OCI-M2 (cell line): Measurements from ENCODE around the gene VWA5B1.
"Not testable (repeated sequence)": the region's sequence is repeated elsewhere in the genome, so short reads cannot be mapped to it uniquely, and the experiment has no call there.

Experiments used
- DNase-seq: peaks from one replicate; lab custom pipeline; 2025; ENCODE audit not compliant: unreplicated experiment; lab: John Stamatoyannopoulos, UW

Gene VWA5B1

DNA sequence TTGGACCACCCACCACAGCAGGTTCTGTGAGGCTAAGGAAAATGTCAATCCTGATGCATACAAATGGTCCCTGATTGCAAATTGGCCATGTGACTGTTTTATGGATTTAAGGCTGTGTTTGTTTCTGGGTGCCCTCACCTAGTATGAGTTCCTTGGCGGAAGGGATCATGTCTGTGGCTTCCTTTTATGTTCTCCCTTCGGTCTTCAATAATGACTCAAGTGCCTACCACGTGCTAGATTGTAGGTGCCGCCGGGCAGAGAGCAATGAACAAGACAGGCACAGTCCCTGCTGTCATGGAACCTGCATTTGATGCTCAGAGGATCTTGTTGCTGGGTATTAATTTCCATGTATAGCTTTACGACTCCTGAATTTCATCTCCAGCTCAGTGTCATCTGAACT is 9.8 kb upstream of the VWA5B1 start:
- DNase-seq = no peak

DNA sequence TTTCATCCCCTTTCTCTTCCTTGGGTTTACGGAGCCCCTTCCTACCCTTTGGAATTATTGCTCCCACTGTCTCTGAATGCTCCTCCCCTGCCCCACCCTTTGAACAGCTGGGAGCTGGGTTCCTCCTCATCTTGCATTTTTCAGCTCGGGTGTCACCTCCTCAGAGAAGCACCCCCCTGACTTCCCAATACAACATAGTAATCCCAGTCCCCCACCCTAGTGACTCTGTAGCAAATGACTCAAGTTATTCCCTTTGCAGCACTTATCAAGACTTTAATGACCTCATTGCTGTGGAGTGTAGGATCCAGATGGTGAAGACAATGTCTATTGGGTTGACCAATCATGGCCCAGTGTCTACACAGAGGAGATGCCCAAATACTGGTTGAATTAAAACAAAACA is 8.9 kb upstream of the VWA5B1 start:
- no peak for DNase-seq

DNA sequence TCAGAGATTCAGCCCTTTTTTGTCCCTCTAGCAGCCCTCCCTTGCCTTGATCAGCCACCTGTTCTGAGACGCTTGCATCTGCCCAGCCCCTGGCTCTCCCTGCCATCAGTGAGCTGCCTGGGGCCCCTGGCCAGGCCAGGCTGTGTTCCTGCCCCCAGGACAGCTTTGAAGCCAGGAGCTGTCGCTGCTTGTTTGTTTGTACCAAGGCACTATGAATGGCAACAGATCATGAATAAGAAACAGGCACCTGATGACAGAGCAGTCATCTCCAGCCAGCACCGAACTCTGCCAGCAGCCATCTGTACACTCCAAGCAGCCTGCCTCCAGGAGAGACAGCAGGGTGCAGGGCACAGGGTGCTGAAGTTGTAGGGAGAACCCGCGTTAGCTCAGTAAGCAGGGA is 8.1 kb upstream of the VWA5B1 start:
- no peak for DNase-seq

DNA sequence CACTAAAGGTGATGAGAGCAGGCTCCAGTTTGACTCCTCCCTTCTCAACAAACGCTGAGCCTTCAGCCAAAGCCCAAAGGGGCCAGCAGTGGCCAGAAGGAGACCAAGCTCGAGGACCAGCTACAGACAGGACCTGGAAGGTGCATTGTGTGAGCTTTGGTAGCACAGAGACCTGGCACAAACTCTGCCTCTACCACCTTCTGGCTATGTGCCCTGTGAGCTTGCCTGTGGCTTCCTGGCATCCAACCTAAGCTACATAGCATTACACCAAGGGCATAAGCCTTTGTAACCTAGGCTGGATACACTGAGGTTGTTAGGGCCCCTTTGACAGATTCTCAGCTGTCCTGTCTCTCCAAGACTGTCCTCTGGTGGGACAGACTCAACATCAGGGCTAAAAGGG is 6.6 kb upstream of the VWA5B1 start:
- no peak for DNase-seq

DNA sequence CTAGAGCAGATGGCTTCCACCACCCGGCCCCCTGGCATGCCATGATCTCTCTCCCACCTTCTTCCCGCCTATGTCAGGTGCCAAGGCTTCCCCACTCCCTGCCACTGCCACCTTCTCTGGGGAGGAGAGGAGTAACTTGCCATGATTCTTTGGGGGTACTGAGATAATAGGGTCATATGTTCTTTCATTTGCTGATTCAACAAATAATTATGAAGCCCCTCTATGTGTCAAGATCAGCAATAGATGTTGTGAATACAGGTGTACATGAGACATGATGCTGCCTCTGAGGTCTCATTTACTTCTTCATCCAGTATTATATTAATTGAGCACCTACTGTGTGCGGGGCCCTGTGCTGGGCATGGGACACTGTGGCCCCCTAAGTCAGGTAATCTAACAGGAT is 6.0 kb upstream of the VWA5B1 start:
- no peak for DNase-seq

DNA sequence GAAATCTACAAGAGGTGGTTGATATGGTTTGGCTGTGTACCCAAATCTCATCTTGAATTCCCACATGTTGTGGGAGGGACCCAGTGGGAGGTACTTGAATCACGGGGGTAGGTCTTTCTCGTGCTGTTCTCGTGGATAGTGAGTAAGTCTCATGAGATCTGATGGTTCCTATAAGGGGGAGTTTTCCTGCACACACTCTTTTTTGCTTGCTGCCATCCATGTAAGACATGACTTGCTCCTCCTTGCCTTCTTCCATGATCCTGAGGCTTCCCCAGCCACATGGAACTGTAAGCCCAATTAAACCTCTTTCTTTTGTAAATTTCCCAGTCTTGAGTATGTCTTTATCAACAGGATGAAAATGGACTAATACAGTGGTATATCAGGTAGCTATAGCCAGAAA is 5.2 kb upstream of the VWA5B1 start:
- DNase-seq = no peak

DNA sequence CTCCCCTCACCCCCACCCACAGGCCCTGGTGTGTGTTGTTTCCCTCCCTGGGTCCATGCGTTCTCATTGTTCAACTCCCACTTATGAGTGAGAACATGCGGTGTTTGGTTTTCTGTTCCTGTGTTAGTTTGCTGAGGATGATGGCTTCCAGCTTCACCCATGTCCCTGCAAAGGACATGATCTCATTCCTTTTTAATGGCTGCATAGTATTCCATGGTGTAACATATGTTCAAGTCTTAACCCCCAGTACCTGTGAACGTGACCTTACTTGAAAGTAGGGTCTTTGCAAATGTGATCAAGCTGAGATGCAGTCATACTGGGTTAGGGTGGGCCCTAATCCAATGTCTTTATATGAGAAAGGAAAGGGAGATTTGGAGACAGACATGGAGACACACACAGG is 3.0 kb upstream of the VWA5B1 start:
- DNase-seq = not testable (repeated sequence)

DNA sequence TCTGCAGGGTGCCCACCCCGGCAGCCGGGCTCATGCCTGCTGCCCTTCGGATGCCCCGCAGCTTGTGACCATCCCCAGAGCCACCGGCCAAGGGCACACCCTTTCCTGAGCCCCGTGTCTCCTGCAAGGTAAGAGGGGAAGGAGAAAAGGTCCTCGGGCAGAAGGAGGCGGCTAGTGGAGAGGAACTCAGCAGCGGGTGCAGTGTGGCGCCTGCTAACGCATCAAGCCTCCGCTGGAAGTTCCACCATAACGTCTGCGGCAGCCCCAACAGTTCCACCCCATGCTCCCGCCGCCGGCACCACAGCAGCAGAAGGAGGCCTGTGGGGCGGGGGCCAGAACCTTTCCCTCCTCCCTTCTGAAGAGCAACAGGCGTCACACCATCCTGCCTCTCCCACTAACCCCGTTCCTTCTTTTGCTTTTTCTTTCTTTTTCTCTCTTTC is 990 bp downstream of the VWA5B1 start:
- DNase-seq = no peak

DNA sequence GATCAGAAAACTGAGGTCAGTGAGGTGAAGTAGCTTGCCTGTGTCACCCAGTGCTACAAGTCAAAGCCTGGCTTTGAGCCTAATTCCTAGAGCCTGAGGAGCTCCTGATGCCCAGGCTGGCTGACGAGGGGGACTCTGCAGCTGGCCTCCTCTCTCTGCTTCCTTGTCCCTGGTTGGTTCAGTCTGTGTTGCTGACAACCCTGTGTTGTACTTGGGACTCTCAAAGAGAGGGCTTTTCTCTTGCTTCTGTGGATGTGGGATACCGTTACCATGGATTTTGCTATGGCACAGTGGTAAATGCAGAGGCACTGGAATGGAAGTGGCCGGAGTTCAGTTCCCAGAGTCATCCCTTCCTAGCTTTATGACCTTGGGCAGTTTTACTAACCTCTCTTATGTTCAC is 8.0 kb downstream of the VWA5B1 start:
- no peak for DNase-seq

DNA sequence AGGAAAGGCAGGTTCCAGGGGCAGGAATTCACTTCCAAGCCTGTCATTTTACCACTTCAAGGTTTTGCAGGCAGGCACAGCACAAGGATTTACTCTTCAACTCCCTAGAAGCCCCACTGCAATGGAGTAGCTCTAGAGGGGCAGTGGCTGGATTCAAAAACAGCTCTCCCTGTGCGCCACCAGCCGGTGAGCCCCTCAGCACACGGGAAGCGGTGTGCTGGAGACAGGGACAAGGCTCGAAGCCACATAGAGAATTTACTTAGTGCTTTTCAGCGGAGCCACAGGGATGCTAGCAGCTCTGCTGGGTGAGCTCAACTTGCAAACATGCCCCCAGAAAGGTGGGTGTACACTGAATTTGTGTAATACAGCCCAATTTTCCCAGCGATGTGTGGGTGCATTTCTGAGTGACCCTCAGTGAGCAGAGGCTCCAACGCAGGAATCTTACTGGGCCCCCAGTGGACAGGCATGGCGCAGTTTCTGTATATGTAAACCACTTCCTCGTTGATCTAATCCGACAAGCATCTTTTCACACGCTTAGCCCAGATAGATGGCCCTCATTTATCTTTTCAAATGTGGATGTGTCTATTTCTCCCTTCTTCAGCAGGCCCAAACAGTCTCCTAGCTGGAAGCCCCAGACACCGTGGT is 10.9 kb downstream of the VWA5B1 start:
- DNase-seq = no peak

DNA sequence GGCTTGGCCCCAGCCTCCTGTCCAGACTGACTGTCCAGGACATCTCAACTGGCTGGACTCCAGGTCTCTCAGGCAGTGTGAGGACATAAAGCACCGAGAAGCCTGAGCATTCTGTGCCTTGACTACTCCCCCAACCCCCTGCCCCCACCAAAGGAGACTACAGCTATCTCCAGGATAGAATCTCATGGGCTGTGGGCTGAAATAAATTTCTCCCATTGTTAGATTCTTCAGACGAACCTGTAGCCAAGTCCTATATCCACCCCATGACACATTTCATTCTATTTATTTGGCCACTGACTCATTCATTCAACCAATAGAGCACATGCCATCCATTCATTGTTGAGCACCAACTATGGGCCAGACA is 11.4 kb downstream of the VWA5B1 start:
- no peak for DNase-seq

DNA sequence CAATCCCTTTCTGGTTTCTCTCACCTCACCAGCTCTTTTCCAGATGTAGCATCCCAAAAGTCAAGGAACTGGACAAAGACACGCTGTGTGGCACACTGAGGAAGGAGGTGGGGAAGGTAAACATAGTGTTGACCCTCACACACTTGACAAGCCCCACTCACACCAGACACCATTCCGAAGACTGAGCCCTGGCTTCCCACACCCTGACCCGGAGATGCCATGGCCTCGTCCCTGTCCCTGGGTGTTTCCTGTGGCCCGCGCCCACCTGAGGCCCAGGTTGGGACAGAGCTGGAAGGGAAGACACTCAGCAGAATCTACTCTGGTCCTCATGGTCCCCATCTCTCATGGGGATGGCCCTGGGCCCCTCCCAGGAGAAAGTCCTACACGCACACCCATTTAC is 16.4 kb downstream of the VWA5B1 start:
- no peak for DNase-seq

DNA sequence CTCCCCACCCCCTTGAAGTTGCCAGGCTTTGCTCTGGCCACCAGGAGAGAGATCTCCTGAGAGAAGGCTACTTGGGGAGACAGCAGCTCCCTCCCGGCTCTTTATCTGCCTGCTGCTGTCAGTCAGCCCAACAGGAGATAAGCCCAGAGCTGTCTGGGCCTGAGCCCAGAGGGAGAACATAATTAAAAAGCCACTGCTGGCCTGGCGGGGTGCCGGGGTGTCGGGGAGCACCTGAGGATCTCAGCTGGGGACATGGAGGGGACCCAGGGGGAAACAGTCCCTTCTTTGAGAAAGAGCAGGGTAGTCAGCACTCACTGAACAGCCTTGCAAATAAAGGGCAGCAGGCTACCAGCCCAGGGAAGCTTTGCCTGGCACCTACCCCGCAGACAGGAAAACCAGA is 17.9 kb downstream of the VWA5B1 start:
- no peak for DNase-seq

DNA sequence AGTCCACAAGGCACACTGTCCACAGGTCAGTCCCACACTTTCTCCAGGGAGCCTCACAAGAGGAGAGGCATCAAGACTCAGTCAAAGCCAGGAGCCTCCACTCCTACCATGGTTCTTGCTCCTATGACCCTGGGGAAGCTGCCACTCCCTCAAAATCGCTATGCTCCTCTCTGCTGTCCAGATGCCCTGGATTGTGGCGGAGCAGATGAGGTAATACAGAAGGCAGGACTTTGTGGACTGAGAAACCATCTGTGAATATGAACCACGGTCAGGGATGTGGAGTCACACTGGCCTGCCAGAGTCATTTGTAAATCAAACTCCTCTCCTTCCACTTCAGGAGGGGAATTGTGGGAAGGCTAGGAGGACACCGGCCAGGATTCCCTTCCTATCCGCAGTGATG is 20.6 kb downstream of the VWA5B1 start:
- no peak for DNase-seq

DNA sequence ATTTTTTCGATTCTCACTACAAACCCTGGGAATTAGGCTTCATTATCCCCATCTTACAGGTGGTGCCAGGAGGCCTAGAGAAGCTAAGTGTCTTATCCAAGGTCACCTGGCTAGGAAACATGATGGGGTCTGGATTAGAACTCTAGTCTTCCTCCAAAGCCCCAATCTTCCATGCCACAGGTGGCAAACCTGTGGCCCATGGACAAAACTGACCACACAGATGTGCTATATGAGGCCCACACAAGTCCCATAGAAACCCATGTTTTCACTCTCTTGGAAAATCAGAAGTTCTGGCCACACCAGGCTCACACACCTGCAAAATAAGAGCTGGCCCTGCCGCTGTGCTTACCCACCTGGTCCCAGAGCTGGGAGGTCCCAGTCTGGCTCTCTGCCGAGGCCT is 21.6 kb downstream of the VWA5B1 start:
- no peak for DNase-seq

DNA sequence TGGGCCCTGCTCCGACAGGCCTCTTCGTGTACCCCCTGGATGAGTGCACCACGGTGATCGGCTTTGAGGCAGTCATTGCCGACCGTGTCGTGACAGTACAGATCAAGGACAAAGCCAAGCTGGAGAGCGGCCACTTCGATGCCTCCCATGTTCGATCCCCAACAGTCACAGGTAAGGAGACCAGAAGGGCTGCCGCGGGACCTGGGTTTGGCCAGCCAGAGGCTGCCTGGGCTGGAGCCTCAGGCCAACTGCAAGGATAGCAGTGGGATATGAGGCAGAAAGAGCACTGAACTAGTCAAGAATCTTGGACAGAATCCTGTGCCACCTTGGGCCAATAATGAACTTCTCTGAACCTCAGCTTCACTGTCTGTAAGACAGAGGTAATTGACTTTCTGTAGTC is 22.1 kb downstream of the VWA5B1 start:
- DNase-seq = no peak

DNA sequence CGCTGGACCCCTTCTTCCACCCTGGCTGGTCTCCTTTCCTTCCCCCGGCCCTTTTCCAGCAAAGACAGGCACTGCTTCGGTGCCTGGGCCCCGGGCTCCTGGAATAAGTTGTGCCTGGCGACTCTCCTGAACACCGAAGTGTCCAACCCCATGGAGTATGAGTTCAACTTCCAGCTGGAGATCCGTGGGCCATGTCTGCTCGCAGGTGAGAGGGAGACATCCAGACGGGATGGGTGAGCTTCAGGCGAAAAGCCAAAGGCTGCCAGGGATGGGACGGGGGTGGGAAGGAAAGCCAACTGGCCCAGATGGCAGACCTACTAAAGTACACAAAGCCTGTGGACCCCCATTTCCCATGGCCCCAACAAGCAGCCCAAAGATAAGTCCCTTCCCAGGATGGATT is 26.8 kb downstream of the VWA5B1 start:
- DNase-seq = no peak

DNA sequence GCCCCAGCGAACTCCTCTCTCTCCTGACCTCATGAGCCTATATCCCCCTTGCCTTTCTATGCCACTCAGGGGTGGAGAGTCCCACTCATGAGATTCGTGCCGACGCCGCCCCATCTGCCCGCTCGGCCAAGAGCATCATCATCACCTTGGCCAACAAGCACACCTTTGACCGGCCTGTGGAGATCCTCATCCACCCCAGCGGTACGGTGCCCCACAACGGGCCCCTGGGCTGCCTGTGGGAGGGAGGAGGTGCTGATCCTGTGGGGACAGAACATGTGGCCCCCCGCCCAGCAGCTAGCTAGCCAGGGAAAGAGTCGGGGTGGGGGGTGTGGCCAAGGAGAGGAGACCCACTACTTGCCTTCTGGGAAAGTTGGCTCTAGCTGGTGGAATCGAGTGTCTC is 27.8 kb downstream of the VWA5B1 start:
- DNase-seq = no peak

DNA sequence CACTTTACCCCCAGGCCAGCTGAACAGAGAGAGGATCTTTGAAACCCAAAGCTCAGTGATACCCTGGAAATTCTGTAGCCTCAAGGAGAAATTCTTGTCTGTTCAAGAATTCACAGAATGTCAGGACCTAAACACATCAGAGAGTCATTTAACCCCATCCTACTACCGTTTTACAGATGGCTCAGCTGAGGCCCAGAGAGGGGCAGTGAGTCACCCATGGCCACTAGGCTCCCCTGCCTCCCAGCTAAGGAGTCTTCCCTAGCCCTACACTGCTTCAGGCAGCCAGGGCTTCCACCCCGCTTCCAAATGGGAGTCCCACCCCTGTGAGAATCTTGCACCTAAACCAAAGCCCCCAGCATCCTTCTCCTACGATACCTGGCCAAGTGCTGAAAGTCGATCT is 28.3 kb downstream of the VWA5B1 start:
- no peak for DNase-seq

DNA sequence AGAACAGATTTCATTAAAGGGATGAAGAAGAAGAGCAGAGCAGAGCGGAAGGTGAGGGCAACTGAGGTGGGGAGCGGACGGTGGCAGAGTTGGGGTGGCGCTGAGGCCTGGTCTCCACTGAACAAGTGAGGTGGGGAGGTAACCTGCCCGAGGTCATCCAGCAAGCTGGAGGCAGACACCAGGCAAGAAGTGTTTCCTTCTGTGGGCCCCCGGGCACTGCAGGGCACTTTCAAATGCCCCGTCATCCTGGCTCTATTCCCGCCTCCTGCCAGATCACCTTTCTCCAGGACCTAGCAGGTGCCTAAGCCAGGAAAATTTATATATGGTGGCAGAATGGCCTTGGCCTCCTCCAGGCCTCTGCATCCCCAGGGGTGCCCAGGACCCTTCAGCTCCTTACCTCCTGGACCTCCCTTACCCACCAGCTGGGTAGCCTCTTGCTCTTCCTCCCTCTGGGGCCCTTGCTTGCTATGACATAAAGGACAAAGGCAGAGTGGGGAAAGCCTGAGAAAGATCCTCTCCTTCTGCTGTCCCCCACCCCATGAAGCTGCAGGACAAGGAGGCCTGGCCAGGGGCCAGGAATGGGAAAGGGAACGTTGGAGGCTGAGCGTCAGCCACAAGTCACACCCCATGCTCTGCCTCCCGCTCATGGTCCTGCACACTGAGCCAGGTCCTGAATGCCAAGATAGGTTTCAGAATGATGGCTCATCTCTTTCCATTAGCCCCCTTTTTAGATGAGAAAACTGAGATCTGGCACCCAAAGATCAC is 29.0 kb downstream of the VWA5B1 start:
- no peak for DNase-seq

DNA sequence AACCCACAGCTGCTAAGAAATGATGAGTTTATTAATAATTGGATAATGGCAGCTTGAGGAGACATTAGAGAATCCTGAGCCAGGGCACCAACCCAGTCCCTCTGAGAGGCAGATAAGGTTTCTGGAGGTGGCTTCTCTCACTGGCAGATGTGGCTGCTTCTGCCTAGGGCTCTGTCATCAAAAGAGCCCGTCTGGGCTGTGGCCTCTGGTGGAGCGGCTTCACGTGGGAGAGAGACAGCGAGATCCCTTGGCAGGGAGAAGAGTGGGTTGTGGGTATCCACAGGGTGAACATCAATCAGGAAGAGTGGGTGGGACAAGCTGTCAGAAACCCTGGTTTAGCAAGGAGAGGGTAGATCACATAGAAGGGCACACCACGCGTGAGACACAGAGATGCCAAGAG is 30.0 kb downstream of the VWA5B1 start:
- no peak for DNase-seq

DNA sequence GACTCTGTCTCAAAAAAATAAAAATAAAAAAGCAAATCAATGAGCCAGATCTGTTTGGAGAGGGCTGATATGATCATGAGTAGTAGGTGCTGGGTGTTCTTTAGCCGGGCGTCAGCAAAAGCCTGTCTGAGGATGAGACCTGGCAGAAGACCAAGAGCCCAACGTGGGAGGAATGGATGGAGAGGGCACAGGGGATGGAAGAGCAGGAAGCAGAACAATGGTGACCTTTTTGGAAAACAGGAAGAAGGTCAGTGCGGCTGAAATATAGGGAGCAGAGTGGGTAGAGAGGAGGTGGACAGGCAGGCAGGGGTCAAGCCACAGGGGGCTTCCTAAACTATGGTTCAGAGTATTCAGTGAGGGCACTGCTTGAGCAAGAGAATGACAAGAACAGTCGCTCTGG is 30.9 kb downstream of the VWA5B1 start:
- DNase-seq = no peak
